ENCODE measurements around the gene GATAD2B. TPM values are rescaled to one million over a fixed set of nuclear protein-coding genes. Genes with fewer than 3 reads are reported as not detected.

Gene GATAD2B
- total and polyA plus RNA-seq, 2 donors (not counting 1 experiment from before 2014, with no cell fraction given): 4.8 to 5.2 TPM

- peak; percentile 56 to 70 for DNase-seq (ENCODE audit: low read depth in 2 of 2)
These were observed 39.6 kb upstream of the GATAD2B start for GRCh38 chr1:153962088-153963029.

GRCh38 chr1:153961421-153961820 is 38.6 kb upstream of the GATAD2B start:
- Histone ChIP-seq H3K36me3 (ENCODE audit: control insufficient read depth, insufficient read depth, low read length) (peaks cover 4% of the 10 kb centered on the region), H3K79me2 (ENCODE audit: control insufficient read depth, insufficient read depth, low read length) (peaks cover 28% of the 10 kb centered on the region), H2AFZ (ENCODE audit: low read length) (no peak overlapping the region), H3K9ac (ENCODE audit: insufficient read depth, low read length) (no peak overlapping the region), H3K4me3 (replicated peaks in 1 of 4; ENCODE audit: control extremely low read depth in 1 of 4, insufficient read depth in 1 of 4, low read depth in 3 of 4, low read length in 4 of 4) (peak overlapping the region in 2 of 4 experiments; percentile 72 to 82), H4K20me1 (ENCODE audit: control insufficient read depth, extremely low read depth, insufficient read depth, low read length) (no peaks in the 10 kb centered on the region), H3K27me3 (ENCODE audit: control insufficient read depth, insufficient read depth, low read length) (no peaks in the 10 kb centered on the region), H3K4me1 (ENCODE audit: control insufficient read depth, extremely low read depth, insufficient read depth, low read length) (peaks cover 18% of the 10 kb centered on the region), H3K9me3 (ENCODE audit: control insufficient read depth, insufficient read depth, low read depth, low read length) (no peaks in the 10 kb centered on the region), H3K27ac (ENCODE audit: insufficient read depth, low read length) (no peak overlapping the region), H3K4me2 (ENCODE audit: extremely low read depth, insufficient read depth, low read length) (peak overlapping the region; percentile 68)
- TF ChIP-seq CTCF (conservative IDR thresholded peaks at IDR 0.05 in 1 of 2, IDR thresholded peaks at IDR 0.05 in 1 of 2; ENCODE audit: low read depth in 1 of 2, low read length in 2 of 2) (no peak), EZH2 (IDR thresholded peaks at IDR 0.05; ENCODE audit: low read length, missing control alignments) (no peak)
- no peak for DNase-seq (ENCODE audit: low read depth in 2 of 2)

More at GRCh38 chr1:153962088-153963029, 39.6 kb upstream of the GATAD2B start:
- H3K27me3 ChIP-seq (ENCODE audit: control insufficient read depth, insufficient read depth, low read length): no peaks in the 10 kb centered on the region
- H3K9me3 ChIP-seq (ENCODE audit: control insufficient read depth, insufficient read depth, low read depth, low read length): no peaks in the 10 kb centered on the region
- H3K9ac ChIP-seq (ENCODE audit: insufficient read depth, low read length): peak overlapping the region; percentile 88
- H3K36me3 ChIP-seq (ENCODE audit: control insufficient read depth, insufficient read depth, low read length): peaks cover 4% of the 10 kb centered on the region
- peaks cover 19% of the 10 kb centered on the region for H3K79me2 ChIP-seq (ENCODE audit: control insufficient read depth, insufficient read depth, low read length)
- H2AFZ ChIP-seq (ENCODE audit: low read length): no peak overlapping the region
- H3K4me1 ChIP-seq (ENCODE audit: control insufficient read depth, extremely low read depth, insufficient read depth, low read length): peaks cover 20% of the 10 kb centered on the region
- TF ChIP-seq CTCF (conservative IDR thresholded peaks at IDR 0.05 in 1 of 2, IDR thresholded peaks at IDR 0.05 in 1 of 2; ENCODE audit: low read depth in 1 of 2, low read length in 2 of 2): no peak
- TF ChIP-seq EZH2 (IDR thresholded peaks at IDR 0.05; ENCODE audit: low read length, missing control alignments): no peak
- peak overlapping the region; percentile 68 for H3K4me2 ChIP-seq (ENCODE audit: extremely low read depth, insufficient read depth, low read length)
- H4K20me1 ChIP-seq (ENCODE audit: control insufficient read depth, extremely low read depth, insufficient read depth, low read length): no peaks in the 10 kb centered on the region
- peak overlapping the region; percentile 72 to 88 (median 78) for H3K4me3 ChIP-seq (replicated peaks in 1 of 4; ENCODE audit: control extremely low read depth in 1 of 4, insufficient read depth in 1 of 4, low read depth in 3 of 4, low read length in 4 of 4)
- H3K27ac ChIP-seq (ENCODE audit: insufficient read depth, low read length): peak overlapping the region; percentile 91

GRCh38 chr1:153960206-153960605 is 37.4 kb upstream of the GATAD2B start:
- peaks cover 37% of the 10 kb centered on the region for H3K79me2 ChIP-seq (ENCODE audit: control insufficient read depth, insufficient read depth, low read length)
- no peak overlapping the region for H3K27ac ChIP-seq (ENCODE audit: insufficient read depth, low read length)
- no peak overlapping the region for H3K4me2 ChIP-seq (ENCODE audit: extremely low read depth, insufficient read depth, low read length)
- H4K20me1 ChIP-seq (ENCODE audit: control insufficient read depth, extremely low read depth, insufficient read depth, low read length): no peaks in the 10 kb centered on the region
- H3K27me3 ChIP-seq (ENCODE audit: control insufficient read depth, insufficient read depth, low read length): no peaks in the 10 kb centered on the region
- H3K9me3 ChIP-seq (ENCODE audit: control insufficient read depth, insufficient read depth, low read depth, low read length): no peaks in the 10 kb centered on the region
- no peak overlapping the region for H3K4me3 ChIP-seq (replicated peaks in 1 of 4; ENCODE audit: control extremely low read depth in 1 of 4, insufficient read depth in 1 of 4, low read depth in 3 of 4, low read length in 4 of 4)
- H2AFZ ChIP-seq (ENCODE audit: low read length): no peak overlapping the region
- no peak overlapping the region for H3K9ac ChIP-seq (ENCODE audit: insufficient read depth, low read length)
- no peak for DNase-seq (ENCODE audit: low read depth in 2 of 2)
- no peak for TF ChIP-seq CTCF (conservative IDR thresholded peaks at IDR 0.05 in 1 of 2, IDR thresholded peaks at IDR 0.05 in 1 of 2; ENCODE audit: low read depth in 1 of 2, low read length in 2 of 2)
- no peak for TF ChIP-seq EZH2 (IDR thresholded peaks at IDR 0.05; ENCODE audit: low read length, missing control alignments)
- H3K36me3 ChIP-seq (ENCODE audit: control insufficient read depth, insufficient read depth, low read length): peaks cover 4% of the 10 kb centered on the region
- H3K4me1 ChIP-seq (ENCODE audit: control insufficient read depth, extremely low read depth, insufficient read depth, low read length): peaks cover 18% of the 10 kb centered on the region

Data from fibroblast of lung (primary cell).